HepG2 (cell line): ENCODE data around the gene CLIC5. TPM values are rescaled to one million over a fixed set of nuclear protein-coding genes. Genes with fewer than 3 reads are reported as not detected.

Experiments
- ATAC-seq: fragments of 200-7000 bp; cut with Tn5 transposase; 3 replicates; pipeline ENCODE4 v1.9.1; 2020; ENCODE audit warnings: mild to moderate bottlenecking, moderate library complexity
- BruUV-seq: library from RNA; stranded (reverse); fragments of 400-500 nt; replicated peaks from 2 replicates; lab custom pipeline; 2021; lab: Mats Ljungman, UMichigan
- CTCF ChIA-PET: fragments of 300-600 bp; formaldehyde crosslinking; extraction: SDS; loops from one replicate; lab custom pipeline; 2021; ENCODE audit warnings: low total read pairs, inconsistent platforms, low intra/inter-chr PET ratio; lab: Yijun Ruan, JAX
- POLR2A ChIA-PET: fragments of 350-600 bp; sonication (Branson Sonifier 250); formaldehyde crosslinking; loops from one replicate; lab custom pipeline; 2020; ENCODE audit warnings: antibody characterized with exemption, inconsistent platforms; lab: Yijun Ruan, JAX
- DNase-seq: peaks from one replicate; pipeline ENCODE4 v3.0.0-alpha.2; 2015; ENCODE audit warnings: low spot score
- FAIRE-seq: peaks from 3 replicates; lab custom pipeline; 2011; peaks lifted over from hg19 to GRCh38; lab: Jason Lieb, UNC
- H2AFZ ChIP-seq: one replicate; pipeline ENCODE4 v1.6.1; 2011; ENCODE audit warnings: low read length, inconsistent platforms
- H3K27ac ChIP-seq: fragments of 300-600 bp; 3 replicates; pipeline ENCODE4 v1.8.0; 2011; ENCODE audit warnings: mixed run types, mild to moderate bottlenecking, mixed read lengths, low read length, inconsistent platforms; ENCODE audit not compliant: insufficient read depth; ENCODE audit errors: extremely low read length
- H3K27me3 ChIP-seq, 2 experiments: fragments of 200-600 bp in 1 of 2; 2 replicates in 1 of 2; 3 replicates in 1 of 2; pipeline versions ENCODE4 v1.6.0 to v1.8.0; 2011; ENCODE audit warnings: low read length in 2 of 2, mild to moderate bottlenecking in 2 of 2, moderate library complexity in 2 of 2, inconsistent platforms in 1 of 2; ENCODE audit not compliant: insufficient read depth in 2 of 2, control insufficient read depth in 1 of 2
- H3K36me3 ChIP-seq, 2 experiments: fragments of 200-600 bp in 1 of 2; replicated peaks in 1 of 2; 2 replicates in 1 of 2; 3 replicates in 1 of 2; pipeline versions ENCODE4 v1.5.1 to v1.8.0; 2011; ENCODE audit warnings: low read length in 2 of 2, inconsistent platforms in 1 of 2; ENCODE audit not compliant: insufficient read depth in 2 of 2, control insufficient read depth in 1 of 2
- H3K4me1 ChIP-seq: 2 replicates; pipeline ENCODE4 v1.5.1; 2012; ENCODE audit warnings: low read length, inconsistent platforms; ENCODE audit not compliant: insufficient read depth
- H3K4me2 ChIP-seq: 2 replicates; pipeline ENCODE4 v1.6.0; 2011; ENCODE audit warnings: low read depth, low read length, inconsistent platforms
- H3K4me3 ChIP-seq, 3 experiments: fragments of 200-600 bp in 1 of 3; sonication (generic), shearing (Covaris generic) in 1 of 3; replicated peaks in 1 of 3; 2 replicates each; pipeline ENCODE4 v1.5.1; 2011 to 2016; ENCODE audit warnings: low read length in 3 of 3, inconsistent platforms in 2 of 3, low read depth in 2 of 3, mild to moderate bottlenecking in 2 of 3, control low read depth in 1 of 3, mixed read lengths in 1 of 3; ENCODE audit not compliant: insufficient read depth in 1 of 3
- H3K79me2 ChIP-seq: one replicate; pipeline ENCODE4 v1.6.1; 2011; ENCODE audit warnings: low read length, inconsistent platforms; ENCODE audit not compliant: insufficient read depth
- H3K9ac ChIP-seq: 2 replicates; pipeline ENCODE4 v1.6.0; 2011; ENCODE audit warnings: mild to moderate bottlenecking, low read depth, low read length, inconsistent platforms; ENCODE audit not compliant: insufficient read depth
- H3K9me3 ChIP-seq: 2 replicates; pipeline ENCODE4 v1.5.1; 2012; ENCODE audit warnings: mild to moderate bottlenecking, low read length
- H4K20me1 ChIP-seq: 2 replicates; pipeline ENCODE4 v1.6.0; 2011; ENCODE audit warnings: inconsistent platforms, mild to moderate bottlenecking, low read length, moderate library complexity; ENCODE audit not compliant: insufficient read depth
- SOX13 ChIP-seq, 3 experiments: fragments of 450-650 bp in 1 of 3; sonication (generic) in 1 of 3; formaldehyde crosslinking in 1 of 3; IDR thresholded peaks in 2 of 3; conservative IDR thresholded peaks in 1 of 3; 2 replicates each; pipeline versions ENCODE4 v1.5.0 to v1.6.1; 2016 to 2020; ENCODE audit warnings: antibody characterized with exemption in 1 of 3, mild to moderate bottlenecking in 1 of 3, missing compliant biosample characterization in 1 of 3, missing genetic modification reagents in 1 of 3, moderate library complexity in 1 of 3
- TBX2 ChIP-seq: sonication (generic); formaldehyde crosslinking; IDR thresholded peaks from 2 replicates; pipeline ENCODE4 v1.5.0; 2020; ENCODE audit warnings: missing genetic modification reagents, mild to moderate bottlenecking, borderline replicate concordance
- WGBS: methylation state at CpG from one replicate; pipeline ENCODE4 v1.1.6; 2017; ENCODE audit warnings: low lambda C conversion rate; 5-methylcytosine and 5-hydroxymethylcytosine counted together
- in situ Hi-C: cut with HindIII; loops from 2 replicates; pipeline ENCODE4 v1.10.0; 2017; ENCODE audit warnings: low pct_unique_long_range_greater_than_20kb; ENCODE audit not compliant: extremely low pct_ligation_motif_present
- intact Hi-C: fragments of 100-400 bp; cut with micrococcal nuclease; formaldehyde crosslinking; loops from one replicate; pipeline ENCODE4 v1.10.0; 2022; ENCODE audit not compliant: unreplicated experiment
- polyA plus RNA-seq, 8 experiments: library from polyadenylated mRNA; depleted of rRNA in 3 of 8; stranded (reverse) in 7 of 8; unstranded in 1 of 8; fragments of >200 nt; fragmentation: Illumina TruSeq in 4 of 8; extraction: Trizol in 4 of 8; gene quantifications; 2 replicates each; pipeline versions ENCODE4 v1.2.1 to v1.2.3, GENCODE V29; 2011 to 2016; ENCODE audit warnings: low read depth in 4 of 8, missing spikeins in 1 of 8, mixed read lengths in 1 of 8; ENCODE audit not compliant: insufficient read depth in 1 of 8
- total RNA-seq, 5 experiments: library from RNA; depleted of rRNA; stranded (reverse); fragments of >200 nt; fragmentation: Illumina TruSeq; extraction: Trizol; gene quantifications; 2 replicates each; pipeline ENCODE4 v1.2.3, GENCODE V29; 2016; ENCODE audit warnings: low read depth in 1 of 5
- TF ChIP-seq, protein P1 (sequence below): sonication (generic); formaldehyde crosslinking; IDR thresholded peaks from 2 replicates; pipeline ENCODE4 v1.5.1; 2020; ENCODE audit warnings: missing genetic modification reagents, mild to moderate bottlenecking, borderline replicate concordance
- TF ChIP-seq, protein P2 (sequence below): sonication (generic); formaldehyde crosslinking; IDR thresholded peaks from 2 replicates; pipeline ENCODE4 v1.4.0; 2020; ENCODE audit warnings: missing genetic modification reagents

The CLIC5 gene
- total and polyA plus RNA-seq, 2 of the 13 experiments (the other 11 are each of a cell fraction or from before 2014, with no cell fraction given): not detected

DNA sequence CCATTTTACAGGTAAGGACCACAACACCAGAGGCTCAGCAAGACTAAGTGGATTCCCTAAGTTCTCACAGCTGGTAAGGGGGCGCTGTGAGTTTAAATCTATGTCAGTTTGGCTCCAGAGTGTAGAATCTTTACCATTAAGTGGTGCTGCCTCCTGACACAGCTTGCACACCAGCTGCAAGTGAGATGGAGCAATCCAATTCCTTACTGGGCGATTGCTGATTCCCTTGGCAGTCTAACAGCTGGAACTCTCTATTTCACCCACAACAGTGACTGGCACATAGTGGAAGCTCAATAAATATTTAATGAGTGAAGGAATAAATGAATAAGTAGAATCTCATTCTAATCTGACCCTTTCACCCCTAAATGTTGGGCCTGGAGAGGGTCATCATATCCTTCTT, 176.7 kb downstream of the CLIC5 start:
- Histone ChIP-seq H3K9me3 (no peaks in the 10 kb centered on the region), H3K4me2 (no peak overlapping the region), H3K4me1 (peaks cover 7% of the 10 kb centered on the region), H3K4me3 (no peak overlapping the region), H3K27ac (no peak overlapping the region), H3K79me2 (no peaks in the 10 kb centered on the region), H4K20me1 (no peaks in the 10 kb centered on the region), H3K9ac (no peak overlapping the region), H3K36me3 (no peaks in the 10 kb centered on the region), H2AFZ (no peak overlapping the region), H3K27me3 (no peaks in the 10 kb centered on the region)
- no TSS peak for BruUV-seq
- intact Hi-C loops: no loop called here
- no peak for FAIRE-seq
- in situ Hi-C loops: no loop called here
- TF ChIP-seq, protein P1, sequence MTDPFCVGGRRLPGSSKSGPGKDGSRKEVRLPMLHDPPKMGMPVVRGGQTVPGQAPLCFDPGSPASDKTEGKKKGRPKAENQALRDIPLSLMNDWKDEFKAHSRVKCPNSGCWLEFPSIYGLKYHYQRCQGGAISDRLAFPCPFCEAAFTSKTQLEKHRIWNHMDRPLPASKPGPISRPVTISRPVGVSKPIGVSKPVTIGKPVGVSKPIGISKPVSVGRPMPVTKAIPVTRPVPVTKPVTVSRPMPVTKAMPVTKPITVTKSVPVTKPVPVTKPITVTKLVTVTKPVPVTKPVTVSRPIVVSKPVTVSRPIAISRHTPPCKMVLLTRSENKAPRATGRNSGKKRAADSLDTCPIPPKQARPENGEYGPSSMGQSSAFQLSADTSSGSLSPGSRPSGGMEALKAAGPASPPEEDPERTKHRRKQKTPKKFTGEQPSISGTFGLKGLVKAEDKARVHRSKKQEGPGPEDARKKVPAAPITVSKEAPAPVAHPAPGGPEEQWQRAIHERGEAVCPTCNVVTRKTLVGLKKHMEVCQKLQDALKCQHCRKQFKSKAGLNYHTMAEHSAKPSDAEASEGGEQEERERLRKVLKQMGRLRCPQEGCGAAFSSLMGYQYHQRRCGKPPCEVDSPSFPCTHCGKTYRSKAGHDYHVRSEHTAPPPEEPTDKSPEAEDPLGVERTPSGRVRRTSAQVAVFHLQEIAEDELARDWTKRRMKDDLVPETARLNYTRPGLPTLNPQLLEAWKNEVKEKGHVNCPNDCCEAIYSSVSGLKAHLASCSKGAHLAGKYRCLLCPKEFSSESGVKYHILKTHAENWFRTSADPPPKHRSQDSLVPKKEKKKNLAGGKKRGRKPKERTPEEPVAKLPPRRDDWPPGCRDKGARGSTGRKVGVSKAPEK (CRISPR knock-in tag): no peak
- no peak for TF ChIP-seq TBX2 (CRISPR knock-in tag)
- TF ChIP-seq SOX13 (IDR thresholded peaks at IDR 0.05): no peak
- TF ChIP-seq SOX13 (CRISPR knock-in tag; conservative IDR thresholded peaks at IDR 0.05 in 1 of 2, IDR thresholded peaks at IDR 0.05 in 1 of 2): no peak
- TF ChIP-seq, protein P2, sequence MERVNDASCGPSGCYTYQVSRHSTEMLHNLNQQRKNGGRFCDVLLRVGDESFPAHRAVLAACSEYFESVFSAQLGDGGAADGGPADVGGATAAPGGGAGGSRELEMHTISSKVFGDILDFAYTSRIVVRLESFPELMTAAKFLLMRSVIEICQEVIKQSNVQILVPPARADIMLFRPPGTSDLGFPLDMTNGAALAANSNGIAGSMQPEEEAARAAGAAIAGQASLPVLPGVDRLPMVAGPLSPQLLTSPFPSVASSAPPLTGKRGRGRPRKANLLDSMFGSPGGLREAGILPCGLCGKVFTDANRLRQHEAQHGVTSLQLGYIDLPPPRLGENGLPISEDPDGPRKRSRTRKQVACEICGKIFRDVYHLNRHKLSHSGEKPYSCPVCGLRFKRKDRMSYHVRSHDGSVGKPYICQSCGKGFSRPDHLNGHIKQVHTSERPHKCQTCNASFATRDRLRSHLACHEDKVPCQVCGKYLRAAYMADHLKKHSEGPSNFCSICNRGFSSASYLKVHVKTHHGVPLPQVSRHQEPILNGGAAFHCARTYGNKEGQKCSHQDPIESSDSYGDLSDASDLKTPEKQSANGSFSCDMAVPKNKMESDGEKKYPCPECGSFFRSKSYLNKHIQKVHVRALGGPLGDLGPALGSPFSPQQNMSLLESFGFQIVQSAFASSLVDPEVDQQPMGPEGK: no peak
- no peak for DNase-seq
- ChIA-PET POLR2A (no interaction called here), CTCF (no interaction called here)
- WGBS: 0% methylated on average over 2 of the region's 2 CpGs
- no peak for ATAC-seq
